Tibial nerve (tissue), 4 donors: Measurements from ENCODE around the gene BET1L. TPM values are rescaled to one million over a fixed set of nuclear protein-coding genes. Genes with fewer than 3 reads are reported as not detected.

Experiments used
- DNase-seq, 2 donors: peaks; one replicate each; pipeline ENCODE4 v3.0.0-alpha.2; 2019; ENCODE audit warnings: low spot score in 2 of 2
- H3K27ac ChIP-seq, 4 donors: fragments of 200-600 bp; sonication (generic) in 3 of 4; one replicate each; pipeline ENCODE4 v1.5.1; 2017 to 2019; ENCODE audit warnings: mild to moderate bottlenecking in 1 of 4
- H3K27me3 ChIP-seq, 2 donors: fragments of 200-600 bp; sonication (generic) in 1 of 2; one replicate each; pipeline versions ENCODE4 v1.5.1 to v1.6.0; 2017 to 2019
- H3K36me3 ChIP-seq, 3 donors: fragments of 200-600 bp; sonication (generic); one replicate each; pipeline ENCODE4 v1.5.1; 2018 to 2019
- H3K4me1 ChIP-seq, 4 donors: fragments of 200-600 bp; sonication (generic) in 3 of 4; one replicate each; pipeline ENCODE4 v1.5.1; 2017 to 2019
- H3K4me3 ChIP-seq, 4 donors: fragments of 200-600 bp; sonication (generic) in 3 of 4; one replicate each; pipeline ENCODE4 v1.5.1; 2017 to 2019; ENCODE audit warnings: mild to moderate bottlenecking in 1 of 4, moderate library complexity in 1 of 4
- H3K9me3 ChIP-seq, 4 donors: fragments of 200-600 bp; sonication (generic) in 3 of 4; one replicate each; pipeline ENCODE4 v1.5.1; 2017 to 2019
- EP300 ChIP-seq, 2 donors: sonication (generic); formaldehyde crosslinking; IDR thresholded peaks; one replicate each; pipeline ENCODE4 v1.6.1; 2017; ENCODE audit warnings: antibody characterized with exemption in 2 of 2, mild to moderate bottlenecking in 1 of 2
- POLR2A ChIP-seq, 2 donors: fragments of 450-650 bp; IDR thresholded peaks; one replicate each; pipeline ENCODE4 v1.6.1; 2017; ENCODE audit warnings: antibody characterized with exemption in 2 of 2, mild to moderate bottlenecking in 2 of 2, moderate library complexity in 2 of 2
- WGBS, 2 donors: methylation state at CpG; one replicate each; pipeline ENCODE4 v1.1.5; 2018; 5-methylcytosine and 5-hydroxymethylcytosine counted together
- total RNA-seq, 4 donors: library from RNA; depleted of rRNA; stranded (reverse); fragments of >200 nt; gene quantifications; one replicate each; pipeline ENCODE4 v1.1.0, GENCODE V29; 2016
- TF ChIP-seq, protein P1 (sequence below), 5 experiments: fragments of 200-600 bp in 3 of 5; fragments of 450-650 bp in 2 of 5; sonication (generic) in 3 of 5; IDR thresholded peaks; one replicate each; pipeline ENCODE4 v1.5.1; 2016 to 2019; ENCODE audit warnings: antibody characterized with exemption in 5 of 5, mild to moderate bottlenecking in 3 of 5, moderate library complexity in 2 of 5

The BET1L gene
- total RNA-seq, 4 donors from 2014 or later: 30.9 to 43.9 (median 38.7) TPM

DNA sequence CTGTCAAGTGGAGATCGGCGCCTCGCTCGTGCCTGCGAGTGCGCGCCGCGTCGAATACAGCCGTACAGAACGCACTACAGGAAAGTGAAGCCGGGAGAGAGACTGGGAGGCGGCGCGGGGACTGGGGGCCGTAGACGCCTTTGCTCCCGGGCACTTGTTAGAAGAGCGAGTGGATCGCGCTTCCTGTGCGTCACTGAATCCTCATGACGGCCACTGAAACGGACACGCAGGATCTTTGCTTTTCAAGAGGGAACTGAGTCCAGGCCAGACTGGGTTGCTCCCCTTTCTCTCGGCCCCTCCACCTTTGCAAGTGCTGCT lies 623 bp upstream of the BET1L start:
- WGBS, 2 donors: 0% methylated on average over 11 to 27 of the region's 27 CpGs
- Histone ChIP-seq H3K36me3 (peaks cover 7 to 62% (median 21%) of the 10 kb centered on the region in 3 donors), H3K4me3 (peak overlapping the region; percentile 80 to 99 (median 91)), H3K4me1 (peaks cover 14 to 62% (median 28%) of the 10 kb centered on the region in 4 donors), H3K27ac (peak overlapping the region; percentile 98 to 100 (median 99)), H3K27me3 (no peaks in the 10 kb centered on the region), H3K9me3 (no peaks in the 10 kb centered on the region)
- DNase-seq: no peak
- TF ChIP-seq, protein P1, sequence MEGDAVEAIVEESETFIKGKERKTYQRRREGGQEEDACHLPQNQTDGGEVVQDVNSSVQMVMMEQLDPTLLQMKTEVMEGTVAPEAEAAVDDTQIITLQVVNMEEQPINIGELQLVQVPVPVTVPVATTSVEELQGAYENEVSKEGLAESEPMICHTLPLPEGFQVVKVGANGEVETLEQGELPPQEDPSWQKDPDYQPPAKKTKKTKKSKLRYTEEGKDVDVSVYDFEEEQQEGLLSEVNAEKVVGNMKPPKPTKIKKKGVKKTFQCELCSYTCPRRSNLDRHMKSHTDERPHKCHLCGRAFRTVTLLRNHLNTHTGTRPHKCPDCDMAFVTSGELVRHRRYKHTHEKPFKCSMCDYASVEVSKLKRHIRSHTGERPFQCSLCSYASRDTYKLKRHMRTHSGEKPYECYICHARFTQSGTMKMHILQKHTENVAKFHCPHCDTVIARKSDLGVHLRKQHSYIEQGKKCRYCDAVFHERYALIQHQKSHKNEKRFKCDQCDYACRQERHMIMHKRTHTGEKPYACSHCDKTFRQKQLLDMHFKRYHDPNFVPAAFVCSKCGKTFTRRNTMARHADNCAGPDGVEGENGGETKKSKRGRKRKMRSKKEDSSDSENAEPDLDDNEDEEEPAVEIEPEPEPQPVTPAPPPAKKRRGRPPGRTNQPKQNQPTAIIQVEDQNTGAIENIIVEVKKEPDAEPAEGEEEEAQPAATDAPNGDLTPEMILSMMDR (IDR thresholded peaks at IDR 0.05): no peak
- no peak for TF ChIP-seq EP300 (IDR thresholded peaks at IDR 0.05)
- no peak for TF ChIP-seq POLR2A (IDR thresholded peaks at IDR 0.05)

DNA sequence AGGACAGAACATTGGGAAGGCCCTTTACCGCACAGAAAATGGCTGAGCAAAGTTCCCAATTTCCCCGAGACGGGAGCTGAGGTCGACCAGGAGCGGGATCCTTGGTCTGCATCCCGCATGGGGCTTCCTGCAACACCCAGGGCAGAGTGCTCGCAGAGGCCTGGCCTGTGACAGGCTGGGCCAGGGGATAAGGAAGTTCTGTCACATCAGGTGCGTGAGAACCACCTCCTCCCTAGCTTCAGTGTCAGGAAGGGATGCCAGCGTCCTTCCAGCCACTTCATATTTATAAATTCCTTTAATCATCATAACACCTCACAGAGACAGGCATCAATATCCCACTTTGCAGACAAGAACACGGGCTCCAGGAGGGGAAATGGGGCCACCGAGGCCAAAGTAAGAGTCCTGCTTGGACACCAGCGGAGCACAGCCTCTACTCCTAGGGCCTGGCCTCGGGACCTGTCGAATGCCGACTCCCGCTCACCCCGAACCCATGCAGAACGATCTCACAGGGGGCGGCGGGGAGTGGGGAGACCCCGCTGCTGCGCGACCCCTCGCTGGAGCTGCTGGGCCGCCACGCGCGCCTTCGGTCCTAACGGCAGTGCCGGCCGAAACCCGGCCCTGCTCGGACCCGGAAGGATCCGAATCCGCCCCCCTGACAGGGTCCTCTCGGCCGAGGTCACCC lies 532 bp downstream of the BET1L start:
- no peaks in the 10 kb centered on the region for H3K9me3 ChIP-seq
- H3K27me3 ChIP-seq: no peaks in the 10 kb centered on the region
- peak overlapping the region; percentile 98 to 100 (median 99) for H3K27ac ChIP-seq
- peaks cover 4 to 60% (median 10%) of the 10 kb centered on the region in 3 donors for H3K36me3 ChIP-seq
- 3 to 5% methylated on average over 18 to 21 of the region's 39 CpGs for WGBS, 2 donors
- H3K4me1 ChIP-seq: peaks cover 14 to 68% (median 28%) of the 10 kb centered on the region in 4 donors
- TF ChIP-seq, protein P1 (IDR thresholded peaks at IDR 0.05): no peak
- TF ChIP-seq POLR2A (IDR thresholded peaks at IDR 0.05) (no peak), EP300 (IDR thresholded peaks at IDR 0.05) (no peak)
- DNase-seq: no peak
- H3K4me3 ChIP-seq: peak overlapping the region; percentile 80 to 99 (median 91)

GRCh38 chr11:206002-206384 lies 1.2 kb downstream of the BET1L start:
- no peaks in the 10 kb centered on the region for H3K27me3 ChIP-seq
- H3K36me3 ChIP-seq: peaks cover 0 to 60% (median 6%) of the 10 kb centered on the region in 3 donors
- 72 to 74% methylated on average over 6 to 7 of the region's 7 CpGs for WGBS, 2 donors
- TF ChIP-seq, protein P1 (IDR thresholded peaks at IDR 0.05): no peak
- no peak for TF ChIP-seq EP300 (IDR thresholded peaks at IDR 0.05)
- TF ChIP-seq POLR2A (IDR thresholded peaks at IDR 0.05): no peak
- peaks cover 14 to 63% (median 28%) of the 10 kb centered on the region in 4 donors for H3K4me1 ChIP-seq
- peak overlapping the region in 3 of 4 donors; percentile 98 to 100 (median 99) for H3K27ac ChIP-seq
- DNase-seq: no peak
- H3K9me3 ChIP-seq: no peaks in the 10 kb centered on the region
- peak overlapping the region; percentile 80 to 99 (median 91) for H3K4me3 ChIP-seq

DNA sequence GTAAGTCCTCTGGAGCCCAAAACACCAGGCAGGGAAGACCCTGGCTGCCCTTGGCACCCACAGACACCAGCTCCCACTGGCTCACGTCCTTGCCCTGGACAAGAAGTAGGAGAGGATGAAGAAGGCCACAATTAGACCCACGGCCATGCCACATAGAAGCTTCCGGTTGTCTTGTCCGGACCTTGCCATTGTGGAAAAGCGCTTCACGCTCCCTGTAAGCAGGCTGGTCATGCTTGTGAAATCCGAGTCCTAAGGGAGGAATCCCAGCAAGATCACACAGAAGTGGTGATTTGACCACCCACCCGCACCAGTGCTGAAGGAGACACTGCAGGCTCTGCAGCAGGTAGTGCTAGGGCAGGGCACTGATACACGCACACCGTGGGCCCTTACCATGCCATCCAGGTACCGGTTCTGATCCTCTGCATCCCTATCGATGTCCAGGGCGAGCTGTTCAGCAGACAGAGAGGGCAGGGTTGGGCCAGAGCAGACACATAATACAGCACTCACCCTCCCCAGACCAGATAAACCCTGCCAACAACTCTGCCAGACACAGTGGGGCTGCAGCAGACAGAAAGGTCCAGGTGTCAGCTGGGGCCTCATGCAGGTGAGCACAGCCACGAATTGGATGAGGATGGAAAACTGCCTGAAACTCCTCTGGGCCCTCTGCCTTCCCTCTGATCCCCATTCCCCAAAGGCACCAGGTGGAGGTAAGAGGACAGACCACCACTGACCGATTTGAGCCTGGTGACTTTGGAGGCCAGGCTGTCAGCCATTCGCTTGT lies 1.8 kb downstream of the BET1L start:
- Histone ChIP-seq H3K27me3 (no peaks in the 10 kb centered on the region), H3K27ac (peak overlapping the region in 1 of 4 donors; percentile 98), H3K36me3 (peaks cover 0 to 60% (median 3%) of the 10 kb centered on the region in 3 donors), H3K4me3 (peak overlapping the region in 1 of 4 donors; percentile 80), H3K4me1 (peaks cover 14 to 61% (median 27%) of the 10 kb centered on the region in 4 donors), H3K9me3 (no peaks in the 10 kb centered on the region)
- WGBS, 2 donors: 84 to 94% methylated on average over 11 to 16 of the region's 16 CpGs
- no peak for TF ChIP-seq POLR2A (IDR thresholded peaks at IDR 0.05)
- no peak for DNase-seq

GRCh38 chr11:204587-205109 lies 2.6 kb downstream of the BET1L start:
- Histone ChIP-seq H3K4me3 (no peak overlapping the region), H3K9me3 (no peaks in the 10 kb centered on the region), H3K36me3 (peaks cover 0 to 60% (median 3%) of the 10 kb centered on the region in 3 donors), H3K27ac (no peak overlapping the region), H3K4me1 (peaks cover 8 to 54% (median 21%) of the 10 kb centered on the region in 4 donors), H3K27me3 (no peaks in the 10 kb centered on the region)
- TF ChIP-seq, protein P1 (IDR thresholded peaks at IDR 0.05): no peak
- TF ChIP-seq POLR2A (IDR thresholded peaks at IDR 0.05): no peak
- no peak for TF ChIP-seq EP300 (IDR thresholded peaks at IDR 0.05)
- 78 to 80% methylated on average over 10 to 12 of the region's 12 CpGs for WGBS, 2 donors
- no peak for DNase-seq
